A375 (cell line): ENCODE data around the gene CLEC16A. TPM values are rescaled to one million over a fixed set of nuclear protein-coding genes. Genes with fewer than 3 reads are reported as not detected.

ENCODE experiments used
- total RNA-seq: library from RNA; depleted of rRNA; stranded (reverse); fragments of >200 nt; shearing (Covaris generic); gene quantifications from 2 replicates; pipeline ENCODE4 v1.2.3, GENCODE V29; 2014; rRNA removed

The CLEC16A gene, protein sequence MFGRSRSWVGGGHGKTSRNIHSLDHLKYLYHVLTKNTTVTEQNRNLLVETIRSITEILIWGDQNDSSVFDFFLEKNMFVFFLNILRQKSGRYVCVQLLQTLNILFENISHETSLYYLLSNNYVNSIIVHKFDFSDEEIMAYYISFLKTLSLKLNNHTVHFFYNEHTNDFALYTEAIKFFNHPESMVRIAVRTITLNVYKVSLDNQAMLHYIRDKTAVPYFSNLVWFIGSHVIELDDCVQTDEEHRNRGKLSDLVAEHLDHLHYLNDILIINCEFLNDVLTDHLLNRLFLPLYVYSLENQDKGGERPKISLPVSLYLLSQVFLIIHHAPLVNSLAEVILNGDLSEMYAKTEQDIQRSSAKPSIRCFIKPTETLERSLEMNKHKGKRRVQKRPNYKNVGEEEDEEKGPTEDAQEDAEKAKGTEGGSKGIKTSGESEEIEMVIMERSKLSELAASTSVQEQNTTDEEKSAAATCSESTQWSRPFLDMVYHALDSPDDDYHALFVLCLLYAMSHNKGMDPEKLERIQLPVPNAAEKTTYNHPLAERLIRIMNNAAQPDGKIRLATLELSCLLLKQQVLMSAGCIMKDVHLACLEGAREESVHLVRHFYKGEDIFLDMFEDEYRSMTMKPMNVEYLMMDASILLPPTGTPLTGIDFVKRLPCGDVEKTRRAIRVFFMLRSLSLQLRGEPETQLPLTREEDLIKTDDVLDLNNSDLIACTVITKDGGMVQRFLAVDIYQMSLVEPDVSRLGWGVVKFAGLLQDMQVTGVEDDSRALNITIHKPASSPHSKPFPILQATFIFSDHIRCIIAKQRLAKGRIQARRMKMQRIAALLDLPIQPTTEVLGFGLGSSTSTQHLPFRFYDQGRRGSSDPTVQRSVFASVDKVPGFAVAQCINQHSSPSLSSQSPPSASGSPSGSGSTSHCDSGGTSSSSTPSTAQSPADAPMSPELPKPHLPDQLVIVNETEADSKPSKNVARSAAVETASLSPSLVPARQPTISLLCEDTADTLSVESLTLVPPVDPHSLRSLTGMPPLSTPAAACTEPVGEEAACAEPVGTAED
- total RNA-seq: 12.4 and 14.2 TPM in 2 replicates

DNA sequence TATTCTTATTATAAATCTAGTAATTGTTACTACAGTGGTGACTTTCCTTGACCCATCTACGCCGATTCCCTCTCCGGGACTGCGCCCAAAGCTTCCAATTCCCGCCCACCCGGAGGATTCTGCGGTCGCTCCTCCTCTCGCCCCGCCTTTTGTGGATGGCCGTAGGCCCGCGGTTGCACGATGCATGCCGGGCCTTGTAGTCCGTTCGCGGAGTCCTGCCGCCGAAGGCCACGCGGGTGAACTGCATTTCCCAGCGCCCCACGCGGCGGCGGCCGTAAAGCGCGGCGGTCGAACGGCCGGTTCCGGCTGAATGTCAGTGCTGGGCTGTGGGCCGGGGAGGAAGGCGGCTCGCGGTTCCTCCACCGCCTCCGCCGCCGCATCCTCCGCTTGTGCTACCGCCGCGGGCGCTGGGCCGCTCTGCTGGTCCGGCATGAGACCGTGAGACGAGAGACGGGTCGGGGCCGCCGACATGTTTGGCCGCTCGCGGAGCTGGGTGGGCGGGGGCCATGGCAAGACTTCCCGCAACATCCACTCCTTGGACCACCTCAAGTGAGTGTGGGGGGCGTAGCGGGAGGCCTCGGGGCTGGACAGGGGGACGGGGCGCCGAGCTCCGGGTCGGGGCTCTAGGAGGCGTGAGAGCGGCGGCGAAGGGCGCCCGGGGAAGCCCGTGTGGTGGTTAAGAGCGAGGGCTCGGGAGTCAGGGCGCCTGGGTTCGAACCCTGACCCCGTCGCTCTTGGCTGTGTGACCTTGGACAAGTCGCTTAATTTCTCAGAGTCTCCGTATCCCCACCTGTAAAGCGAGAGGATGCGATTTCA is at the start of gene CLEC16A:
Gene CLEC16A, plus strand, starts transcription at position 316 of the 816 bp plus-strand sequence. Its CDS starts 154 bp downstream, at position 470.

DNA sequence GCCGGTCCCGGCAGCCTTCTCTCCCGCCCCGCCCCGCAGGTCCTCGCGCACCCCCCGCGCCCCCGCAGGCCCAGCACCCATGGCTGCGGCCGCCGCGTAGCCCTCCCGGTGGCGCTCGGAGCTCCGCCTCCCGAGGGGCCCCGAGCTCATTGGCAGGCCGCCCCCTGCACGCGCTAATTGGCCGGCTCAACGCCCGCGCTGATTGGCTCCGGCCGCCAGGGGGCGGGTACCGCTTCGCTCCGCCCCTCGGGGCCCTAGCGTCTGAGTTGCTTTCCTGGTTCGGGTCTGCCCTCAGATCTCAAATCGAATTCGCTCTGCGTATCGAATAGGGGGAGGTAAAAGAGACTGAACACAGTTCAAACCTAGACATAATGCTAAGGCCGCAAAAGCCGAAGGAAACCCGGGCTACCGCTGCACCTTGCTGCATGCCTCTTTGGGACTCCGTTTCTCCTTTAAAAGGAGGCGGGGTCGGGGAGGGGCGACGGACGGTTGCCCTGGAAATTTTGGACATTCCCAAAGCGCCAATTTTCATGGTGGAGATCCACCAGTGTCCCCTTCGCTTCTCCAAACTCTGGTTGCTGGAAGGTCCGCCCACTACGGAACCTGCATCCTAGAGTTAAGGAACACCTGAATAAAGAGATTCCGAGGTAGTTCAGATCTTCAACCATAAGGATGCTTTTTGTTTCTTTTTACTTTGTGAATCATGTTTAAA is 1.9 kb upstream of the CLEC16A start, which contains the start of gene DEXI:
Gene DEXI, minus strand, starts transcription at position 117 of the 712 bp plus-strand sequence. CDS start 463 bp downstream, outside the sequence.

Other genes with a start within 250 kb of the CLEC16A start
- not detected in 2 replicates for gene TEKT5, start 249.6 kb upstream of the CLEC16A start, total RNA-seq
- gene NUBP1, start 200.7 kb upstream of the CLEC16A start, total RNA-seq: 48.9 and 62.8 TPM in 2 replicates
- gene TVP23A, start 125.8 kb upstream of the CLEC16A start, total RNA-seq: 0.04 and 0.08 TPM in 2 replicates
- 19.3 and 21.2 TPM in 2 replicates for gene CIITA, start 67.4 kb upstream of the CLEC16A start, total RNA-seq
- gene DEXI, start 2.1 kb upstream of the CLEC16A start, total RNA-seq: 23.7 and 24.4 TPM in 2 replicates